GM23248 (cell line): ENCODE results near the gene ANKRD35. TPM values are rescaled to one million over a fixed set of nuclear protein-coding genes. Genes with fewer than 3 reads are reported as not detected.

Experiments used
- DNase-seq: peaks from one replicate; pipeline ENCODE4 v3.0.0-alpha.2; 2015
- H2AFZ ChIP-seq: fragments of 200-600 bp; sonication (generic); 2 replicates; pipeline ENCODE4 v1.6.1; 2016; ENCODE audit warnings: antibody characterized with exemption
- H3F3A ChIP-seq: fragments of 200-600 bp; sonication (generic); 2 replicates; pipeline ENCODE4 v1.6.1; 2016; ENCODE audit warnings: mild to moderate bottlenecking, antibody characterized with exemption, mixed run types; ENCODE audit not compliant: insufficient read depth
- H3K27ac ChIP-seq: fragments of 200-600 bp; sonication (generic); 2 replicates; pipeline ENCODE4 v1.5.1; 2016; ENCODE audit warnings: mild to moderate bottlenecking
- H3K27me3 ChIP-seq: fragments of 200-600 bp; sonication (generic); replicated peaks from 2 replicates; pipeline ENCODE4 v1.6.1; 2016; ENCODE audit warnings: mild to moderate bottlenecking; ENCODE audit not compliant: insufficient read depth
- H3K36me3 ChIP-seq: fragments of 200-600 bp; sonication (generic); 2 replicates; pipeline ENCODE4 v1.6.1; 2016; ENCODE audit warnings: low read depth, mild to moderate bottlenecking
- H3K4me1 ChIP-seq: fragments of 200-600 bp; sonication (generic); 2 replicates; pipeline ENCODE4 v1.6.1; 2016; ENCODE audit warnings: mild to moderate bottlenecking; ENCODE audit not compliant: insufficient read depth
- H3K4me2 ChIP-seq: fragments of 200-600 bp; sonication (generic); one replicate; pipeline ENCODE4 v1.6.1; 2016; ENCODE audit warnings: mild to moderate bottlenecking; ENCODE audit not compliant: unreplicated experiment
- H3K4me3 ChIP-seq: fragments of 200-600 bp; sonication (generic); 2 replicates; pipeline ENCODE4 v1.5.1; 2016; ENCODE audit warnings: mild to moderate bottlenecking
- H3K79me2 ChIP-seq: fragments of 200-600 bp; sonication (generic); 2 replicates; pipeline ENCODE4 v1.6.1; 2016; ENCODE audit warnings: mild to moderate bottlenecking; ENCODE audit not compliant: insufficient read depth
- H3K9ac ChIP-seq: fragments of 200-600 bp; sonication (generic); 2 replicates; pipeline ENCODE4 v1.6.1; 2016; ENCODE audit warnings: mild to moderate bottlenecking
- H3K9me2 ChIP-seq: fragments of 200-600 bp; sonication (generic); 2 replicates; pipeline ENCODE4 v1.6.1; 2016; ENCODE audit warnings: mixed run types, mild to moderate bottlenecking, moderate library complexity; ENCODE audit not compliant: insufficient read depth
- H3K9me3 ChIP-seq: fragments of 200-600 bp; sonication (generic); one replicate; pipeline ENCODE4 v1.6.1; 2017; ENCODE audit warnings: low read depth
- H4K20me1 ChIP-seq: fragments of 200-600 bp; sonication (generic); 2 replicates; pipeline ENCODE4 v1.6.0; 2016; ENCODE audit not compliant: insufficient read depth
- EZH2 ChIP-seq: fragments of 200-600 bp; sonication (generic); IDR thresholded peaks from 2 replicates; pipeline ENCODE4 v1.6.1; 2018; ENCODE audit warnings: antibody characterized with exemption, mild to moderate bottlenecking; ENCODE audit not compliant: insufficient read depth, poor library complexity, severe bottlenecking
- EZH2phosphoT487 ChIP-seq: fragments of 200-600 bp; sonication (generic); IDR thresholded peaks from 2 replicates; pipeline ENCODE4 v1.6.1; 2018; ENCODE audit warnings: antibody characterized with exemption, moderate library complexity, mild to moderate bottlenecking, low read depth; ENCODE audit not compliant: insufficient read depth
- WGBS, 2 experiments: methylation state at CpG; one replicate each; pipeline ENCODE4 v1.1.6; 2015 to 2017; ENCODE audit warnings: low lambda C conversion rate in 2 of 2, low coverage in 1 of 2; ENCODE audit errors: missing lambda C conversion rate in 2 of 2; 5-methylcytosine and 5-hydroxymethylcytosine counted together
- in situ Hi-C: fragments of 300-500 bp; cut with MboI; formaldehyde crosslinking; loops from 2 replicates; pipeline ENCODE4 v1.15.0; 2020
- polyA plus RNA-seq: library from polyadenylated mRNA; unstranded; fragments of >200 nt; fragmentation: Nextera tagmentation; extraction: Ambion mirVana; gene quantifications from 2 replicates; pipeline ENCODE4 v1.2.1, GENCODE V29; 2016
- total RNA-seq: library from RNA; depleted of rRNA; stranded (reverse); fragments of >200 nt; shearing (Covaris generic); gene quantifications from 2 replicates; pipeline ENCODE4 v1.2.3, GENCODE V29; 2014

ANKRD35 gene
- total and polyA plus RNA-seq, 2 experiments from 2014 or later = 0.65 to 3.4 TPM

- Histone ChIP-seq H3K9me2 (no peaks in the 10 kb centered on the region), H3K4me3 (no peak overlapping the region), H2AFZ (peak overlapping the region; percentile 36; the same call in 1 of the 2 replicates), H3F3A (0 out of 2 replicates have a peak, but pooled peaks cover 3% of the 10 kb centered on the region), H3K9ac (peak overlapping the region; percentile 23; the same call in 1 of the 2 replicates), H4K20me1 (no peaks in the 10 kb centered on the region), H3K27me3 (no peaks in the 10 kb centered on the region), H3K36me3 (peaks cover 5% of the 10 kb centered on the region; the same call in 1 of the 2 replicates), H3K79me2 (no peaks in the 10 kb centered on the region), H3K4me1 (peaks cover 16% of the 10 kb centered on the region), H3K9me3 (no peaks in the 10 kb centered on the region), H3K27ac (peak overlapping the region; percentile 52), H3K4me2 (no peak overlapping the region)
- 29 to 48% methylated on average over 1 of the region's 1 CpG for whole genome bisulfite sequencing, 2 experiments
- in situ Hi-C loops = no loop called here
- TF ChIP-seq EZH2phosphoT487 (no peak), EZH2 (no peak)
- DNase-seq = peak; percentile 65
Observed at GRCh38 chr1:145908653-145909052, 23.0 kb upstream of the ANKRD35 start.

- WGBS, 2 experiments = 85 to 90% methylated on average over 10 of the region's 10 CpGs
- Histone ChIP-seq H4K20me1 (no peaks in the 10 kb centered on the region), H3K79me2 (no peaks in the 10 kb centered on the region), H3F3A (no peaks in the 10 kb centered on the region), H3K9me3 (no peaks in the 10 kb centered on the region), H3K9ac (no peak overlapping the region), H2AFZ (no peak overlapping the region; the same call in 1 of the 2 replicates), H3K27ac (no peak overlapping the region), H3K9me2 (no peaks in the 10 kb centered on the region), H3K4me1 (peaks cover 16% of the 10 kb centered on the region), H3K4me2 (no peak overlapping the region), H3K4me3 (no peak overlapping the region), H3K27me3 (no peaks in the 10 kb centered on the region), H3K36me3 (peaks cover 5% of the 10 kb centered on the region; the same call in 1 of the 2 replicates)
- DNase-seq = peak; percentile 30
- no peak for TF ChIP-seq EZH2
- TF ChIP-seq EZH2phosphoT487 = no peak
- in situ Hi-C loops = no loop called here
Observed at GRCh38 chr1:145906954-145907753, 21.5 kb upstream of the ANKRD35 start.

GRCh38 chr1:145901312-145902021 lies 15.8 kb upstream of the ANKRD35 start:
- Histone ChIP-seq H3K36me3 (no peaks in the 10 kb centered on the region), H3K4me2 (no peak overlapping the region), H3K9me3 (no peaks in the 10 kb centered on the region), H3K4me3 (no peak overlapping the region), H3K9me2 (no peaks in the 10 kb centered on the region), H3K27me3 (no peaks in the 10 kb centered on the region), H2AFZ (no peak overlapping the region), H3K79me2 (no peaks in the 10 kb centered on the region), H3F3A (no peaks in the 10 kb centered on the region), H4K20me1 (no peaks in the 10 kb centered on the region), H3K27ac (no peak overlapping the region), H3K4me1 (no peaks in the 10 kb centered on the region), H3K9ac (no peak overlapping the region)
- WGBS, 2 experiments = 88 to 90% methylated on average over 12 of the region's 12 CpGs
- DNase-seq = no peak
- TF ChIP-seq EZH2phosphoT487 = no peak
- TF ChIP-seq EZH2 = no peak
- in situ Hi-C loops = no loop called here

GRCh38 chr1:145898756-145899155 lies 13.1 kb upstream of the ANKRD35 start:
- WGBS, 2 experiments = 71% methylated on average over 5 of the region's 5 CpGs
- H3K36me3 ChIP-seq = no peaks in the 10 kb centered on the region
- H3K4me3 ChIP-seq = no peak overlapping the region
- no peak for DNase-seq
- H4K20me1 ChIP-seq = no peaks in the 10 kb centered on the region
- no peaks in the 10 kb centered on the region for H3K79me2 ChIP-seq
- no peaks in the 10 kb centered on the region for H3F3A ChIP-seq
- no peak overlapping the region for H3K9ac ChIP-seq
- H3K27ac ChIP-seq = no peak overlapping the region
- no peaks in the 10 kb centered on the region for H3K9me3 ChIP-seq
- no peak for TF ChIP-seq EZH2
- TF ChIP-seq EZH2phosphoT487 = no peak
- in situ Hi-C loops = no loop called here
- H2AFZ ChIP-seq = no peak overlapping the region
- H3K27me3 ChIP-seq = no peaks in the 10 kb centered on the region
- no peaks in the 10 kb centered on the region for H3K9me2 ChIP-seq
- no peaks in the 10 kb centered on the region for H3K4me1 ChIP-seq
- no peak overlapping the region for H3K4me2 ChIP-seq
